ENCODE results near the gene PDE8A. TPM values are rescaled to one million over a fixed set of nuclear protein-coding genes. Genes with fewer than 3 reads are reported as not detected.

Gene PDE8A
- total and polyA plus RNA-seq, 2 experiments from 2014 or later, result 15.3 to 26.0 TPM

DNA sequence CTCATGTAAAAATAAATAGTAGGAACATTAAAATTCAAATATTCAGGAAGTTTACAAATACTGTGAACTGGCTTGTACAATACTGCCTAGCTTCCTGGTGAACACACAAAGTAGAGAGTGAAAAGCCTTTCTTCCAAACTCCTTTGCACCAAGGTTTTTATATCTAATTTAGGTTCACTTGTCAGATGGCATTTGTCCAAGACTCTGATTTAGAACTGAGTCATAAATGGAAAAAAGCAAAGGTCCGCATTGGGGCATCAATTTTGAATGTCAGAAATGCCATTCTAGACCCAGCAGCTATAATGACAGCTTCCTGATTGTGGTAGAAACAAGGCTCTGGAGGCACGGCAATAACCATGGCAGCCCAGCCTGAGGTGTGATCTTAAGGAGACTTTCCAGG is 160.7 kb downstream of the PDE8A start:
- peaks cover under 1% of the 10 kb centered on the region for H3K4me1 ChIP-seq (ENCODE audit: insufficient read depth)
- H4K20me1 ChIP-seq (ENCODE audit: insufficient read depth, poor library complexity, severe bottlenecking), result no peaks in the 10 kb centered on the region
- H3K27me3 ChIP-seq, result no peaks in the 10 kb centered on the region
- H2AFZ ChIP-seq, result no peak overlapping the region
- no peak overlapping the region for H3K4me3 ChIP-seq
- H3K79me2 ChIP-seq, result no peaks in the 10 kb centered on the region
- H3K27ac ChIP-seq, result no peak overlapping the region
- 52% methylated on average over 2 of the region's 2 CpGs for WGBS (ENCODE audit: low lambda C conversion rate, missing lambda C conversion rate)
- no peaks in the 10 kb centered on the region for H3K9me2 ChIP-seq (replicated peaks; ENCODE audit: insufficient read depth)
- no peaks in the 10 kb centered on the region for H3K9me3 ChIP-seq (ENCODE audit: low read depth)
- TF ChIP-seq EZH2 (IDR thresholded peaks at IDR 0.05; ENCODE audit: borderline replicate concordance) (no peak), EZH2phosphoT487 (IDR thresholded peaks at IDR 0.05; ENCODE audit: low read depth, severe bottlenecking, unreplicated experiment) (no peak), CTCF (IDR thresholded peaks at IDR 0.05; ENCODE audit: poor library complexity) (no peak)
- no peak overlapping the region for H3K4me2 ChIP-seq
- DNase-seq (ENCODE audit: low spot score), result no peak
- no peaks in the 10 kb centered on the region for H3K36me3 ChIP-seq (replicated peaks; ENCODE audit: insufficient read depth, low read depth)

DNA sequence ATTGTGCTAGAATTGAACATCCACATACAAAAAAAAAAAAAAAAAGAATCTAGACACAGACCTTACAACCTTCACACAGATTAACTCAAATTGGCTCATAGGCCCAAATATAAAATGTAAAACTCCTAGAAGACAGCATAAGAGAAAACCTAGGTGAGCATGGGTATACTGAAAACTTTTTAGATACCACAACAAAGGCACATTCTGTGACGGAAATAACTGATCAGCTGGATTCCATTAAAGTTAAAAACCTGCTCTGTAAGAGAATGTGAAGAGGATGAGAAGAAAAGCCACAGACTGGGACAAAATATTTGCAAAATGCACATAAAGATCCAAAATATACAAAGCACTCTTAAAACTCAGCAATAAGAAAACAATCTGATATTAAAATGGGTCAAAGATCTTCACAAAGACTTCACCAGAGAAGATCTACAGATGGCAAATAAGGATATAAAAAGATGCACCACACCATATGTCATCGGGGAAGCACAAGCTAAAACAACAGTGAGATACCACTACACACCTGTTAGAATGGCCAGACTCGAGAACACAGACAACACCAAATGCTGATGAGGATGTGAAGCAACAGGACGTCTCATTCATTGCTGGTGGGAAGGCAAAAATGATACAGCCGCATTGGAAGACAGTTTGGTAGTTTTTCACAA is 167.9 kb downstream of the PDE8A start:
- H3K9me3 ChIP-seq (ENCODE audit: low read depth), result no peaks in the 10 kb centered on the region
- H3K27ac ChIP-seq, result no peak overlapping the region
- no peaks in the 10 kb centered on the region for H3K4me1 ChIP-seq (ENCODE audit: insufficient read depth)
- H3K27me3 ChIP-seq, result no peaks in the 10 kb centered on the region
- TF ChIP-seq CTCF (IDR thresholded peaks at IDR 0.05; ENCODE audit: poor library complexity) (no peak), EZH2phosphoT487 (IDR thresholded peaks at IDR 0.05; ENCODE audit: low read depth, severe bottlenecking, unreplicated experiment) (no peak), EZH2 (IDR thresholded peaks at IDR 0.05; ENCODE audit: borderline replicate concordance) (no peak)
- WGBS (ENCODE audit: low lambda C conversion rate, missing lambda C conversion rate), result 80% methylated on average over 5 of the region's 5 CpGs
- H3K4me2 ChIP-seq, result no peak overlapping the region
- no peaks in the 10 kb centered on the region for H3K9me2 ChIP-seq (replicated peaks; ENCODE audit: insufficient read depth)
- no peaks in the 10 kb centered on the region for H4K20me1 ChIP-seq (ENCODE audit: insufficient read depth, poor library complexity, severe bottlenecking)
- no peak for DNase-seq (ENCODE audit: low spot score)
- no peak overlapping the region for H2AFZ ChIP-seq
- H3K79me2 ChIP-seq, result no peaks in the 10 kb centered on the region
- H3K4me3 ChIP-seq, result no peak overlapping the region
- H3K36me3 ChIP-seq (replicated peaks; ENCODE audit: insufficient read depth, low read depth), result no peaks in the 10 kb centered on the region

DNA sequence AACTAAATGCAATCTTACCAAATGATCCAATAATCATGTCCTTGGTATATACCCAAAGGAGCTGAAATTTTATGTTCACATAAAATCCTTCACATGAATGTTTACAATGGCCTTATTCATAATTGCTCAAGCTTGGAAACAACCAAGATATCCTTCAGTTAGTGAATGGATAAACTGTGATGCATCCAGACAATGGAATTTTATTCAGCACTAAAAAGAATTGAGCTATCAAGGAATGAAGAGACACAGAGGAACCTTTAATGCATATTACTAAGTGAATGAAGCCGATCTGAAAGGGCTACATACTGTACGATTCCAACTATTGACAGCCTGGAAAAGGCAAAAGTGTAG is 168.4 kb downstream of the PDE8A start:
- TF ChIP-seq EZH2 (IDR thresholded peaks at IDR 0.05; ENCODE audit: borderline replicate concordance) (no peak), EZH2phosphoT487 (IDR thresholded peaks at IDR 0.05; ENCODE audit: low read depth, severe bottlenecking, unreplicated experiment) (no peak), CTCF (IDR thresholded peaks at IDR 0.05; ENCODE audit: poor library complexity) (no peak)
- Histone ChIP-seq H4K20me1 (ENCODE audit: insufficient read depth, poor library complexity, severe bottlenecking) (no peaks in the 10 kb centered on the region), H3K4me1 (ENCODE audit: insufficient read depth) (no peaks in the 10 kb centered on the region), H3K9me3 (ENCODE audit: low read depth) (no peaks in the 10 kb centered on the region), H3K27me3 (no peaks in the 10 kb centered on the region), H3K27ac (no peak overlapping the region), H3K9me2 (replicated peaks; ENCODE audit: insufficient read depth) (no peaks in the 10 kb centered on the region), H3K4me3 (no peak overlapping the region), H2AFZ (no peak overlapping the region), H3K36me3 (replicated peaks; ENCODE audit: insufficient read depth, low read depth) (no peaks in the 10 kb centered on the region), H3K79me2 (no peaks in the 10 kb centered on the region), H3K4me2 (no peak overlapping the region)
- DNase-seq (ENCODE audit: low spot score), result no peak
- WGBS (ENCODE audit: low lambda C conversion rate, missing lambda C conversion rate), result 88% methylated on average over 2 of the region's 2 CpGs
